B cell (primary cell): ENCODE data around the gene OXCT1. TPM values are rescaled to one million over a fixed set of nuclear protein-coding genes. Genes with fewer than 3 reads are reported as not detected.

ENCODE experiments used
- ATAC-seq: fragments of 200-7000 bp; cut with Tn5 transposase; one replicate; pipeline ENCODE4 v1.10.0; 2021; ENCODE audit warnings: low read depth, mild to moderate bottlenecking, moderate number of reproducible peaks, moderate library complexity
- CTCF ChIA-PET: fragments of 350-600 bp; sonication (Branson Sonifier 250); formaldehyde crosslinking; loops from one replicate; lab custom pipeline; 2021; ENCODE audit warnings: antibody characterized with exemption, inconsistent platforms; lab: Charles Lee
- POLR2A ChIA-PET: fragments of 350-600 bp; sonication (Branson Sonifier 250); formaldehyde crosslinking; loops from one replicate; lab custom pipeline; 2021; ENCODE audit warnings: antibody characterized with exemption; lab: Charles Lee
- DNase-seq: peaks from one replicate; pipeline ENCODE4 v3.0.0; 2013
- H2AFZ ChIP-seq: 2 replicates; pipeline ENCODE4 v1.6.1; 2012; ENCODE audit warnings: mild to moderate bottlenecking, low read depth, low read length; ENCODE audit not compliant: insufficient read depth, poor library complexity, severe bottlenecking
- H3K27ac ChIP-seq, 2 donors: 1 replicate in 1 of 2; 2 replicates in 1 of 2; pipeline ENCODE4 v1.5.1; 2012 to 2013; ENCODE audit warnings: low read length in 2 of 2, mild to moderate bottlenecking in 2 of 2, moderate library complexity in 1 of 2
- H3K27me3 ChIP-seq, 4 experiments: fragments of 200-600 bp in 1 of 4; sonication (generic) in 1 of 4; replicated peaks in 1 of 4; 1 replicate in 2 of 4; 2 replicates in 2 of 4; pipeline versions ENCODE4 v1.6.1 to v1.7.0; 2013 to 2016; ENCODE audit warnings: low read length in 3 of 4, mild to moderate bottlenecking in 2 of 4, mixed read lengths in 1 of 4, moderate library complexity in 1 of 4; ENCODE audit not compliant: insufficient read depth in 4 of 4, control insufficient read depth in 3 of 4; ENCODE audit errors: control extremely low read depth in 1 of 4
- H3K36me3 ChIP-seq, 2 experiments: replicated peaks in 1 of 2; 1 replicate in 1 of 2; 2 replicates in 1 of 2; pipeline versions ENCODE4 v1.6.1 to v1.7.1; 2013; ENCODE audit warnings: low read length in 1 of 2; ENCODE audit not compliant: insufficient read depth in 2 of 2, control insufficient read depth in 1 of 2; ENCODE audit errors: control extremely low read depth in 1 of 2, extremely low read depth in 1 of 2
- H3K4me1 ChIP-seq, 2 donors: fragments of 200-600 bp in 1 of 2; sonication (generic) in 1 of 2; 1 replicate in 1 of 2; 2 replicates in 1 of 2; pipeline versions ENCODE4 v1.5.1 to v1.6.1; 2013 to 2017; ENCODE audit warnings: low read length in 2 of 2; ENCODE audit not compliant: control insufficient read depth in 2 of 2, insufficient read depth in 2 of 2
- H3K4me2 ChIP-seq: replicated peaks from 2 replicates; pipeline ENCODE3; 2012; ENCODE audit warnings: mild to moderate bottlenecking, low read depth, low read length; ENCODE audit not compliant: poor library complexity, severe bottlenecking
- H3K4me3 ChIP-seq, 5 experiments: fragments of 200-600 bp in 1 of 5; sonication (generic) in 1 of 5; 1 replicate in 3 of 5; 2 replicates in 2 of 5; pipeline versions ENCODE4 v1.5.1 to v1.7.0; 2011 to 2016; ENCODE audit warnings: low read length in 4 of 5, mild to moderate bottlenecking in 4 of 5, low read depth in 2 of 5, control low read depth in 1 of 5, moderate library complexity in 1 of 5; ENCODE audit not compliant: insufficient read depth in 1 of 5; ENCODE audit errors: control extremely low read depth in 1 of 5, extremely low read depth in 1 of 5
- H3K79me2 ChIP-seq: fragments of 200-600 bp; sonication (generic); one replicate; pipeline ENCODE4 v1.6.0; 2016; ENCODE audit warnings: low read length; ENCODE audit not compliant: control insufficient read depth, insufficient read depth
- H3K9ac ChIP-seq: fragments of 200-600 bp; sonication (generic); 2 replicates; pipeline ENCODE4 v1.6.1; 2017; ENCODE audit warnings: mild to moderate bottlenecking, low read length, moderate library complexity
- H3K9me3 ChIP-seq, 3 donors: one replicate each; pipeline versions ENCODE4 v1.6.1 to v1.7.1; 2013; ENCODE audit warnings: low read length in 2 of 3; ENCODE audit not compliant: control insufficient read depth in 2 of 3, insufficient read depth in 1 of 3; ENCODE audit errors: control extremely low read depth in 1 of 3
- H4K20me1 ChIP-seq: 2 replicates; pipeline ENCODE4 v1.6.0; 2012; ENCODE audit warnings: mild to moderate bottlenecking, low read length; ENCODE audit not compliant: insufficient read depth, control insufficient read depth, poor library complexity, severe bottlenecking
- H3K27ac Mint-ChIP-seq: one replicate; pipeline ENCODE4 v1.8.0; 2021; ENCODE audit warnings: mixed read lengths
- H3K27me3 Mint-ChIP-seq: one replicate; pipeline ENCODE4 v1.8.0; 2021; ENCODE audit warnings: mixed read lengths
- H3K4me1 Mint-ChIP-seq: one replicate; pipeline ENCODE4 v1.8.0; 2021; ENCODE audit warnings: mixed read lengths
- H3K4me3 Mint-ChIP-seq: one replicate; pipeline ENCODE4 v1.8.0; 2021; ENCODE audit warnings: mixed read lengths
- H3K9me3 Mint-ChIP-seq: one replicate; pipeline ENCODE4 v1.8.0; 2022; ENCODE audit warnings: mixed read lengths; ENCODE audit not compliant: insufficient read depth
- CTCF ChIP-seq: fragments of 200-600 bp; IDR thresholded peaks from one replicate; pipeline ENCODE4 v1.8.0; 2022; ENCODE audit warnings: antibody characterized with exemption, mild to moderate bottlenecking
- EZH2 ChIP-seq: IDR thresholded peaks from 2 replicates; pipeline ENCODE4 v1.6.1; 2012; ENCODE audit warnings: borderline replicate concordance, low read depth, mild to moderate bottlenecking, moderate library complexity, low read length; ENCODE audit not compliant: insufficient read depth, poor library complexity, severe bottlenecking
- WGBS: methylation state at CpG from one replicate; pipeline ENCODE4 v1.1.5; 2013; ENCODE audit warnings: missing lambda C conversion rate; ENCODE audit not compliant: insufficient coverage; 5-methylcytosine and 5-hydroxymethylcytosine counted together
- intact Hi-C: fragments of 100-400 bp; cut with micrococcal nuclease; formaldehyde crosslinking; loops from one replicate; pipeline ENCODE4 v1.10.0; 2022
- polyA minus RNA-seq: library from RNA; depleted of rRNA, polyadenylated mRNA; stranded (reverse); fragments of >200 nt; gene quantifications from 2 replicates; pipeline ENCODE4 v1.2.3, GENCODE V29; 2012
- polyA plus RNA-seq: library from polyadenylated mRNA; depleted of rRNA; stranded (reverse); fragments of >200 nt; gene quantifications from 2 replicates; pipeline ENCODE4 v1.2.3, GENCODE V29; 2012
- total RNA-seq, 2 donors: library from RNA; stranded (reverse); fragments of 120-200 nt in 1 of 2; gene quantifications; 1 replicate in 1 of 2; 2 replicates in 1 of 2; pipeline versions ENCODE4 v1.2.3 to v1.2.4, GENCODE V29; 2013 to 2022

The OXCT1 gene
- total RNA-seq: 34.9 and 35.6 TPM in 2 replicates
- 26.4 TPM for total RNA-seq (2013)
- polyA plus RNA-seq: 11.0 and 11.8 TPM in 2 replicates
- polyA minus RNA-seq: 8.9 and 13.5 TPM in 2 replicates

DNA sequence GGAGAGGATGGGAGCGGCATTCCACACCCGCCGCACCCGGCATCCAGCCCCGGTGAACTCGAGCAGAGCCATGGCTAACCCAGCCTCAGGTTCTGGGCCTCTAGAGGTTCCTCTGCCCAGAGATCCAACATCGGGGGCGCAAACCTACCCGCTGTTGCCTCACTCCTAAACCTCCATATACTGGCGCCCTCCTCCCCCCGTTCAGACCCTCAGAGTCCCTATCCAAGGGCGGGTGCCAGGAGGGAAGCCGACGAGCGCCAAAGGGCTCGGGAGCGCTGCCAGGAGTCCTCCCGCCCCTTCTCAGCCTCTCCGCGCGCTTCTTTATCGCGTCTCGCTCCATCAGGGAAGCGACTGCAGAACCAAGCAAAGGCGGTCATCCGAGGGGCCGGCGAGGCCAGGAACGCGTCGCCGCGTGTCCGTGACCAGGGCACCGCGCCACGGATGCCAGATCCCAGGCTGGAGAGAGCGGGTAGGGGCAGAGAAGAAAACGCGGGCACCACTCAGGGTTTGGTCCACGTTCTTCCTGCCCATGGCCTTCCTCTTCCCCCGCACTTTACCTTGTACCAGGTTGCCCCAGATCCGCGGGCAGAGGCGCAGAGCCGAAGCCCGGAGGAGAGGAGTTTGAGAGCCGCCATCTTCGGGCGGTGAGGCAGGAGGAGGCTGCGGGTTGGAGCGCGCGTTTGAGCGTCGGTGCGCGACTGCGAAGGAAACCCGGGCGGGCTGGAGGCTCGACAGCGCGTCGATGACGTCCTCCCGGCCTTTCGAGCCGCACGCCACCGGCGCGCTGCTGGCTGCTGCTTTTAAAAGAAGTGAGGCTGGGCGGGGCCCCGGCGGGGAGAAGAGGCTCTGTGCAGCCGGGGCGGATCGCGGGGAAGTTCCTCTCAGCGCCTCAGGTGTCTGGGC lies at the start of gene OXCT1:
TSS of gene OXCT1 (minus strand) at position 702 of the 903 bp plus-strand sequence. CDS start at position 635, 67 bp downstream.
- H3K27me3 ChIP-seq: no peaks in the 10 kb centered on the region
- peaks cover 38% of the 10 kb centered on the region for H3K4me1 Mint-ChIP-seq
- H3K4me2 ChIP-seq: peak within 1 kb of the TSS; percentile 96
- TF ChIP-seq CTCF: no peak
- TF ChIP-seq EZH2: no peak
- peak within 1 kb of the TSS; percentile 79 to 85 for H3K27ac ChIP-seq
- POLR2A ChIA-PET: interaction anchor here (0.6 to 2.5 kb wide), 4 partner anchors 34 to 55 kb away, joined by 3 to 11 read pairs (median 6); partner anchors contain the start of genes FBXO4 and RIMOC1
- H3K27ac Mint-ChIP-seq: peak within 1 kb of the TSS; percentile 95
- DNase-seq: peak; percentile 95
- H2AFZ ChIP-seq: peak within 1 kb of the TSS; percentile 89
- CTCF ChIA-PET: interaction anchor here (0.7 to 1.5 kb wide), 3 partner anchors 51 to 187 kb away, joined by 3 read pairs; no protein-coding TSS in a partner anchor
- peak within 1 kb of the TSS; percentile 94 for H3K4me3 Mint-ChIP-seq
- peak within 1 kb of the TSS; percentile 92 for H3K9ac ChIP-seq
- intact Hi-C loops: loop anchor here (1.0 to 10.0 kb wide), 4 partner anchors 34 to 1443 kb away; partner anchors contain the start of genes FBXO4, HMGCS1, RIMOC1 and ZNF131
- no peaks in the 10 kb centered on the region for H3K27me3 Mint-ChIP-seq
- no peaks in the 10 kb centered on the region for H3K36me3 ChIP-seq
- peaks cover 16 to 20% of the 10 kb centered on the region in 2 donors for H3K4me1 ChIP-seq
- H3K9me3 ChIP-seq: no peaks in the 10 kb centered on the region
- peaks cover 7% of the 10 kb centered on the region for H3K79me2 ChIP-seq
- H4K20me1 ChIP-seq: no peaks in the 10 kb centered on the region
- no peaks in the 10 kb centered on the region for H3K9me3 Mint-ChIP-seq
- peak within 1 kb of the TSS; percentile 74 to 97 (median 89) for H3K4me3 ChIP-seq
- peak; percentile 95 for ATAC-seq
- 1% methylated on average over 82 of the region's 82 CpGs for WGBS
